ENCODE results near the gene DRAP1.
"Not testable (repeated sequence)": the region's sequence is repeated elsewhere in the genome, so short reads cannot be mapped to it uniquely, and the experiment has no call there.

DRAP1 gene

DNA sequence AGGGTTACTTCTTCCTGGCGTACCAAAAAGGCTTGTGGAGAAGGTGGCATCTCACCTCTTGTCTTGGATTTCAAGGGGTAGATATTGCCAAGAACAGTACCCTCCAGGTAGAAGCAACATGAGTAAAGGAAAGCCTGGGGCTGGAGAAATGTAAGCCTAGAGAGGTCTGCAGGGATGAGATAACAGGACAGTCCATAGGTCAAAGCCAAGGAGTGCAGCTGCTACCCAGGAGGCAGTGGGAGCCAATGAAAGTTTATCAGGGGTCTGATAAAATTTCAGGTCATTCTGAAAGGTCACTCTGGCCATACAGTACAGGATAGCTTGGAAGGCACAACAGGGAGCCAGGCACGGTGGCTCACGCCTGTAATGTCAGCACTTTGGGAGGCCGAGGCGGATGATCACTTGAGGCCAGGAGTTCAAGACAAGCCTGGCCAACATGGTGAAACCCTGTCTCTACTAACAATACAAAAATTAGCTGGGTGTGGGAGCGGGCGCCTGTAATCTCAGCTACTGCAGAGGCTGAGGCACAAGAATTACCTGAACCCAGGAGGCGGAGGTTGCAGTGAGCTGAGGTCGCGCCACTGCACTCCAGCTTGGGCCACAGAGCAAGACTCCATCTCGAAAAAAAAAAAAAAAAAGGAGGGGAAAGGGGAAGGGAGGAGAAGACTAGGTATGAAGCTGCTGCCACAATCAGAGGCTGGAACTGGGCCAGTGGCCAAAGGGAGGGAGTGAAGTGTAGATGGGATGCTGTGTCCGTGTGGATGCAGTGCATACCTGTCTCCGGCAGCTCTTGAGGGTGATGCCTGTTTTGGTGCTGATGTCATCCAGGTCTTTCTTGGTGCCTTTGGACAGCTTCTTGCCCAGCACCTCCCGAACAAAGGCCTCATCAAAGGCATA, 32.2 kb upstream of the DRAP1 start:
- no peak for DNase-seq

DNA sequence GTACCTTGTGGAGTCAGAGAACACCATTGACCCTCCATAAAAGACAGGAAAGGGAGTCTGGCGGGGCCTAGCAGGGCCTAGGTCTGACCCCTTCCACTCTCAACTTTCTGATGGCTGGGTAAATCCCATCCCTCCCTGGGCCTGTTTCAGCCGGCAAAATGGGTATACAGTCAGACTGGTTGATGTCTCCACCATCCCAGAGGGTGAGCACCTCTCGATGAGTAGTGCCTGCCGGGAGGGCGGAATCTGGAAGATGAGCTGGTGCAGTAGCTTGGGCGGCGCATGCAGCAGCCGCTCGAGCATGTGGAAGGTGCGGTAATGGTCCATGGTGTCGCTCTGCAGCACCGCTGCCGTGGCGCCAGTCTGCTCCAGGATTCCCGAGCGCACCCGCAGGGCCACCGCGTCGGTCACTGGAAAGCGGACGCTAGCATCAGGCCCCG, 31.5 kb upstream of the DRAP1 start:
- DNase-seq = no peak

DNA sequence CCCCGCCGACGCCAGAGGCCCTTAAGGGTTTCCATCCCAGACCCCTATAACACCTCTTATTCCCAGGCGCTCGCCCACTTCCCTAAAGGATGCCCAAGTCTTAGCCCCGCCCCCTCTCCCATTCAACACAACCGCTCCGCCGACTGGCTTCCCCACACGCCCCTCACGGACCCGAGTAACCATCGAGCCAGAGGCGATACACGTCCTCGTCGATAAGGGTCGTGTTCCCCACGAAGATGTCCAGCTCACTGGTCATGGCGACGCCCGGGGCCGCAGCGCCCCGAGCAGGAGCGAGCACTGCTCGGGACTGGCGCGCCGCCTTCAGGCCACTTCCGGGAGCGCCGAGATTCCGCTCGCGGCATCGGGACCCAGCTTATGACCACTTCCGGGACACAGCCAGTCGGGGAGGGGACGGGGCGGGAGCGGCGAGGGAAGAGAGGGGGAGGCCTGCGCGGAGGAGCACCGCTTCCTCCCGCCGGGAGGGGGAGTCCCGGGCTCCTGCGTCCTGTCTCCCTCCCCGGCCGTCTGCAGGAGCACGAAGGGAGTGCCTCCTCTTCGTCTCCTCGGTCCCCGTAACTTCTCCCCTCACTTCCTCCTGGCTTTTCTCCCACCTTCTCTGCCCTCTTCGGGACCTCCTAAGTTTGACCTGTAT, 30.9 kb upstream of the DRAP1 start, which contains the start of gene FIBP:
TSS of gene FIBP (minus strand) at position 309 of the 652 bp plus-strand sequence. CDS start at position 256, 53 bp downstream.
- DNase-seq = peak; percentile 98

DNA sequence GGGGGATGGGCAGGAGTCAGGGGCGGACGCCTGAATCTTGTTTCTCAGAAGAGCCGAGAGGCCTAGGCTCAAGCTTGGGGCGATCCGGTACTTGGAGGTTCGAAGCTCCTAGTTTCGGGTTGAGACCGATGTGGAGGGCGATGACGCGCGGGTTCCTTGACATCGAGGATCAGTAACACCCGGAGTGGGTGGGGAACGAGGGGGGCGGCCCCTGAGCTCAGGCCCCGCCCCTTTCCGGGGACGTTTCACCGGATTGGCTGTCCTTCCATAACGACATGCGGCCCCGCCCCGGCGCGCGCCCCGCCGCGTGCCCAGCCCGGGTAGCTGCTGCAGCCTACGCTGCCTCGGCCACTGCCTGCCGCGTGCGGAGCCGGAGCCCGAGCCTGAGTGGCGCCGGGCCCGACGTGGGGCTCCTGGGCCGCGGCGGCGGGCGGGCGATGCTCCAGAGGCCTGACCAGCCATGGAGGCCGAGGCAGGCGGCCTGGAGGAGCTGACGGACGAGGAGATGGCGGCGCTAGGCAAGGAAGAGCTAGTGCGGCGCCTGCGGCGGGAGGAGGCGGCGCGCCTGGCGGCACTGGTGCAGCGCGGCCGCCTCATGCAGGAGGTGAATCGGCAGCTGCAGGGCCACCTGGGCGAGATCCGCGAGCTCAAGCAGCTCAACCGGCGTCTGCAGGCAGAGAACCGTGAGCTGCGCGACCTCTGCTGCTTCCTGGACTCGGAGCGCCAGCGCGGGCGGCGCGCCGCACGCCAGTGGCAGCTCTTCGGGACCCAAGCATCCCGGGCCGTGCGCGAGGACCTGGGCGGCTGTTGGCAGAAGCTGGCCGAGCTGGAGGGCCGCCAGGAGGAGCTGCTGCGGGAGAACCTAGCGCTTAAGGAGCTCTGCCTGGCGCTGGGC, 28.7 kb upstream of the DRAP1 start, which contains the start of gene CCDC85B:
TSS of gene CCDC85B (plus strand) at position 350 of the 895 bp plus-strand sequence. CDS start at position 461, 111 bp downstream.
- DNase-seq = peak; percentile 97

DNA sequence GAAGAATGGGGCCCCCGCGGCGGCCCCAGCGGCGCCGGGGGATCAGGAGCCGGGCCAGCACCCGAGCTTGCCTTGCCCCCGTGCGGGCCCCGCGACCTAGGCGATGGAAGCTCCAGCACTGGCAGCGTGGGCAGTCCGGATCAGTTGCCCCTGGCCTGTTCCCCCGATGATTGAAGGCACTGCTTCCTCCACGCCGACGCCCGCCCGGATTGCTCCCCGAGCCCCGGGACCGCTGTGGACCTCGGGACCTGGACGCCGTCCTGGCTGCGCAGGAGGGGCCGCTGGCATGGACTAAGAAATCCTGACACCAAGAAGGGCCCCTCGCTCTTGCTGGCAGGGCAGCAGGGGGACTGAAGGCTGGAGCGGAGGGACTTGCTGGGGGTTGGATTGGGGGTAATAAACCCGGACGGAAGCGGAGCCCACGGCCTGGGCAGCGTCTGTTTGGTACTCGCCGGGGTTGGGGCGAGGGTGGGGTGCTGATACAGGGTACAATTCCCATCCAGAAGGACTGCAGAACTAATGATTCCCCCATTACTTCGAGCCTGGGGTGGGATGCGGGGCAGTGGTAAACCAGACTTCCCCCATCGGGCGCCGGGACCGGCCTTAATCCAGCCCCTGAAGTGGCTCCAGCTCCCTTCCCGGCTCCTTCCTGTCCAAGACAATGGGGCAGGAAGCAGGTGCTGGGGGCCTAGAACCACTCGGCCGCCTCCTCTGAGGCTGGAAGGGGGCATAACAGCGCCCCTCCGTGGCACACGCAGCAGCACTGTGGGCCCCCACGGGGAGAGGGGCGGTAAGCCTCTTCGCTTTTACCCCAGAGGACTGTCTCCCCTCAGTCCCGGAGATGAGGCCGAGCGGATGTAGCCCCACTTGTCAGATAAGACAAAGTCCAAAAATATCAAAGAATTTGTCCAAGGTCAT, 27.7 kb upstream of the DRAP1 start:
- DNase-seq = peak; percentile 70

DNA sequence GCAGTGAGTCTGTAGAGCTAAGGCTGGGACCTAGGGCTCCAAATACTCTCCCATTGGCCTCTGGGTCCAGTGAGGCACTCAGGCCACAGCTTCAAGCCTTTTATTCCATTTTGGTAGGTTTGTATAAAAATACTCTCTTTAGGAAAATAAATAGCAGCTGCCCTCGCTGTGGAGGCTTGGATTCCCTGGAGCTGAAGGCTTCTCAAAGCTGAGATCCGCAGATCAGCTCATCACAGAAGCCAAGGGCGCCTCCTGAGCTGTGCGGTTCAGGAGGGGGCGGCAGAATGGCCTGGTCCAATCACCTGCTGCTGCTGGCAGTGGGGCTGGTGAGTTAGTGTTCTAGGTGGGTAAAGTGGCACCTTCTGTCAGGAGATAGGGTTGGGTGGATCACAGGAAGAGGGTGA, 27.1 kb upstream of the DRAP1 start:
- not testable (repeated sequence) for DNase-seq

DNA sequence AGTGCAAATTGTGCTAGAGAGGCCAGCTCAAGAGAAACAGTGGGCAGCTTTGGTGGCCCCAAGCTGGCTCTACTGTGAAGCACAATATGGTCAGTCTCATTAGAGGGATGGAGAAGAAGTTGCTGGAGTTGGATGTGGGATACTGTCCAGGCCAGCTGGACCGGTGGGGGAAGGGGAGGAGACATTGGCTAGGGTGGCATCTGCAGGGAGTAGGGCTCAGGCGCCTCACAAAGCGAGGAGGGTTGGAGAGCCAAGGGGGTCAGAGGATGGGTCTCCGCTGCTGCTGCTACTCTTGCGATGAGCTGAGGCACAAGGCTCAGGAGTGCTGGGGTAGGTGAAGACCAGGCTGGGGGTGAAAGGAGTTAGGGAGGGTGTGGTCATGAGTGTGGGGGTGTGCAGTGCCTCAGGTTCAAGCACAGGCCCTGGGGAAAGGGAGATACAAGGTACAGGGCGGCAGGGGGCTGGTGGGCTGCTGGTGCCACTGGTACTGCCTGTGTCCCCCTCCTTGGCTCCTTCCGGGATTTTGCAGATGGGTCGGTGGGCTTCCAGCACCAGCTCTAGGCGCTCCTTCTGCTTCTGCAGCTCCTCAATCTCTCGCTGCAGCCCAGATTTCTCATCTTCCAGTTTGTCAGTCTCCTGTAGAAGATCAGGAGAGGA, 26.4 kb upstream of the DRAP1 start:
- DNase-seq = no peak

DNA sequence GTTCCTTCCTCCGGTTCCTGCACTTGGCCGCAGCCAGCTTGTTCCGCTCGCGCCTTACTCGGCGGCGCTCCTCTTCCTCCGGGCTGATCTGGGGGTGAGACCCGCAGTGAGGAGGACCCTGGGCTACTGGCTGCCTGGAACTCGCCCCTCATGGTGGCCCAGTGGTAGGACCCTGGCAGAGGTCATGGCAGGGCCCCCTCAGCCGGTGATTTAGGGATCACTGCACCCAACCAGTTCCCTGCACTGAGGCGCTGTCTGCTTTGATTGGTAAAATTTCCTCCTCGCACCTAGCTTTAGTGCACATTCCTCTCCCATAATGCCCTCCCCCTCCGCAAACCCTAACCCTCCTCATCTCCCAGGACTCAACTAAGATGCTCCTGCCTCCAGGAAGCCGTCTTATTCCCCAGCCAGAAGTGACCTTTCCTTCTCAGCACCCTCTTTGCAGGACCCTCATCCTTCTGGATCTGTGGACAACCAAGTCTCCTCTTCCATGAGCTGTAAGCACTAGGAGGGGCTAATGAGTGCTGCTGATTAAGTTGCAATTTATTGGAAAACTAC, 25.1 kb upstream of the DRAP1 start:
- DNase-seq = no peak

DNA sequence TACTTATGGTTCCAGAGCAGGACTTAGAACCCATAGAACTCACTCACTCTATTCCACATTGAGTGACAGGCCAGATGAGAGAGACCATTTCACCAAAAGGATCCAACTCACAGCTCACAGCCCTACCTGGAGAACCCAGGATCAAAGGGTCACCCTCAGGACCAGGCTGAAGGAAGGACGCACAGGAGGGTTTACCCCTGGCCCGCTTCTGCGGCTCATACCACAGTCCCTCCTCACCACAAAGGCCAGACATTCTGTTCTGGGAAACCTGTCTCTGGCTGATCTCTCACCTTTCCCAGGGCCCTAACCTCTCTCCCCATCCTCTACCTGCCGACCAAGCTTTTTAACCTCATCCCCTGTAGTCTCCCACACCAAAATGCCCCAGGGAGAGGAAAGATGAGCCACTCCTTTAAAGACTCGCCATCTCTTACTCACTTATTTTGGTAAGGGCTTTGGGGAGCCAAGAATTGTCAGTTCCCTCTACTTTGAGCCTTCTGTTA, 23.7 kb upstream of the DRAP1 start:
- no peak for DNase-seq

GRCh38 chr11:65896034-65896999, 22.9 kb upstream of the DRAP1 start:
- DNase-seq = no peak

GRCh38 chr11:65897020-65897471, 22.2 kb upstream of the DRAP1 start:
- DNase-seq = no peak

DNA sequence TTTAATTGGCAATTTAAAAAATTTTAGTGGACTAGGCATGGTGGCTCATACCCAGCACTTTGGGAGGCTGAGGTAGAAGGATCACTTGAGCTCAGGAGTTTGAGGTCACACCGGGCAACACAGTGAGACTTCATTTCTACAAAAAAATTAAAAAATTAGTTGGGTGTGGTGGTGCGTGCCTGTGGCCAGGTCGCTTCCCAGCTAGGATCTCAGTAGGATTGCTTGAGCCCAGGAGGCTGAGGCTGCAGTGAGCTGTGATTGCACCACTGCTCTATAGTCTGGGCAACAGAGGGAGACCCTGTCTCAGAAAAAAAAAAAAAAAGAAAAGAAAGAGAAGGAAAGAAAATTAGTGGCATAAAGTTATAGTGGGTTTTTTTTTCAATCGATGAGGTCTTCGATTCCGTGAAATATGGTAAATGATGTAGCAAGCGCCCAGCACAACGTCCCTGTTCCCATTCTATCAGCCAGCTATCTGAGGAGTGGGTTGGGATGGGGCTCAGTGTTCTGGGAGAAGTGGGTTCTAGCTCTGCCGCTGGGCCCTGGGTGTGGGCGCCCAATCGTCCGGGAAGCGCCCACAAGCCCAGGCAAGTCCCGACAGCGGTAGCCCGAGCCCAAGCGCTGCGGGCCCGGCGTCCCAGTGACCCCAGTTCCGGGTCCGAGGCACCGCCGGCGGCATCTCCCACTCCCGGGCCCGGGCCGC, 20.4 kb upstream of the DRAP1 start:
- no peak for DNase-seq

DNA sequence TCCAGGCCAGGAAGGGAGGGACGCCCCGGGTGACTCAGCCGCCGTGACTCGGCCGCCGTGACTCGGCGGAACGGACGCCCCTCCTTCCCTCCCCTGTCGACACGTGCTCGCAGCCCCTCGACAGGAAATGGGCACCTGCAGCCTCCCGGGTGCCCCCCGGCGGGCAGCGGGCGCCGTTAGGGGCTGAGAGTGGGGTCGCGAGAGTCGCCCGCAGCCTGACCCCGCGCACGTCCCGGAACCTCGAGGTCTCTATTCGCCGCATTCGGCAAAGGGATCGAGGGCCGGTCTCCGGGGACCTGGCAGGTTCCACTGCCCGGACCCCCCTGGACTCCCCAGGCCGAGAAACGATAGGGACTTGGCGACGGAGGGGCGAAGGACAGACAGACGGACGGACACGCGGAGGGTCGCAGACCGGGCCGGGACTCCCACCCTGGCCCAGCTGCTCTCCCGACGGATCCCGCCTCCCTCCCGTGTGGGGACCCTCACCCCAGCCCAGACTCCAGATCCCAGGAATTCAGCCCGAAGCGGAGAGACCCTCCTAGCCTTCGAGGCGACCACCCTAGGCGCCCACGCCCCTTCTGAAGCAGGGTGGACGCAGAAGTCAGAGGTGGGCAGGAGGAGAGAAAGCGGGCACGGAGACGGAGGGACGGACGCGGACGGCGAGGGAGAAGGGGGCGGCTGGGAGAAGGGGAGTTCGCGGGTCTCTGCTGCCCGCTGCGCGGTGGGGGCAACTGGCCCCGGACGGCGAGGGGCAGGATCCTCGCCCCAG, 19.7 kb upstream of the DRAP1 start:
- peak; percentile 78 for DNase-seq

GRCh38 chr11:65900125-65900898, 18.9 kb upstream of the DRAP1 start, which contains the start of gene FOSL1:
Gene FOSL1 (minus strand): TSS chr11:65900388. CDS start chr11:65900339, 49 bp downstream.
- peak; percentile 94 for DNase-seq

DNA sequence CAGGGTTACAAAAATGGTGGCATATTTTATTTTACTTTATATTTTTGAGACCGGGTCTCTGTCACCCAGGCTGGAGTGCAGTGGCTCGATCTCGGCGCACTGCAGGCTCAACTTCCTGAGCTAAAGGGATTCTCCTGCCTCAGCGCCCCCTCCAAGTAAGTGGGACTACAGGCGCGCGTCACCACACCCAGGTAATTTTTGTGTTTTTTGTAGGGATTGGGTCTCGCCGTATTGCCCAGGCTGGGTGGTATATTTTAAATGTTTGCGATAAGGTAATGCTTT, 18.4 kb upstream of the DRAP1 start:
- DNase-seq = no peak

- DNase-seq = no peak
Observed at GRCh38 chr11:65903068-65903481, 16.2 kb upstream of the DRAP1 start.

DNA sequence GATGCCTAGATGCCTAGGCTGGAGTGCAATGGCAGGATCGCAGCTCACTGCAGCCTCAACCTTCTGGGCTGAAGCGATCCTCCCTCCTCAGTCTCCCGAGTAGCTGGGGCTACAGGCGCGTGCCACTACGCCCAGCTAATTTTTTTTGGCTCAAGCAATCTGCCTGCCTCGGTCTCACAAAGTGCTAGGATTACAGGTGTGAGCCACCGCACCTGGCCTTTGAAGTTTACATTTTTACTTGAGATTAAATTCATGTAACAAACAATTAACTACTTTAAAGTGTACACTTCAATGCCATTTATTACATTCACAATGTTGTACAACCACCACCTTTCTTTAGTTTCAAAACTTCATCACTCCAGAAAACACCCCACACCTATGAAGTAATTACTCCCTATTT, 15.5 kb upstream of the DRAP1 start:
- no peak for DNase-seq
